H1 (cell line): Measurements from ENCODE around the gene IQCH. TPM values are rescaled to one million over a fixed set of nuclear protein-coding genes. Genes with fewer than 3 reads are reported as not detected.

Source experiments
- HDAC2 ChIP-seq, 2 experiments: fragments of 300-600 bp in 1 of 2; sonication (generic) in 1 of 2; IDR thresholded peaks; 2 replicates each; pipeline ENCODE4 v1.6.1; 2011 to 2012; ENCODE audit warnings: low read depth in 2 of 2, low read length in 2 of 2, mild to moderate bottlenecking in 2 of 2, moderate library complexity in 2 of 2, borderline replicate concordance in 1 of 2, inconsistent platforms in 1 of 2
- polyA plus RNA-seq, 7 experiments: library from polyadenylated mRNA; depleted of rRNA in 3 of 7; stranded (reverse) in 5 of 7; unstranded in 2 of 7; fragments of >200 nt in 5 of 7; fragments of 200-250 nt in 2 of 7; gene quantifications; 1 replicate in 5 of 7; 2 replicates in 1 of 7; 4 replicates in 1 of 7; pipeline versions ENCODE4 v1.2.1 to v1.2.3, GENCODE V29; 2011 to 2013; ENCODE audit warnings: missing spikeins in 2 of 7, mixed read lengths in 2 of 7
- total RNA-seq: library from RNA; stranded (reverse); fragmentation: NEBNext Ultra II Directional; extraction: Animal tissue kit (Norgen Biotek cat#: 25700); gene quantifications from 2 replicates; pipeline ENCODE4 v1.2.1, GENCODE V29; 2021
- TF ChIP-seq, protein P1 (sequence below), 3 experiments: IDR thresholded peaks; 1 replicate in 2 of 3; 2 replicates in 1 of 3; pipeline versions ENCODE4 v1.5.1 to v1.6.1; 2011; ENCODE audit warnings: low read length in 3 of 3, mild to moderate bottlenecking in 3 of 3, inconsistent platforms in 2 of 3, low read depth in 1 of 3, moderate library complexity in 1 of 3; ENCODE audit not compliant: insufficient read depth in 1 of 3; ENCODE audit errors: control extremely low read depth in 1 of 3

IQCH gene
- total and polyA plus RNA-seq, 2 of the 8 experiments (the other 6 are each of a cell fraction or from before 2014, with no cell fraction given), result 0.60 to 1.9 TPM

DNA sequence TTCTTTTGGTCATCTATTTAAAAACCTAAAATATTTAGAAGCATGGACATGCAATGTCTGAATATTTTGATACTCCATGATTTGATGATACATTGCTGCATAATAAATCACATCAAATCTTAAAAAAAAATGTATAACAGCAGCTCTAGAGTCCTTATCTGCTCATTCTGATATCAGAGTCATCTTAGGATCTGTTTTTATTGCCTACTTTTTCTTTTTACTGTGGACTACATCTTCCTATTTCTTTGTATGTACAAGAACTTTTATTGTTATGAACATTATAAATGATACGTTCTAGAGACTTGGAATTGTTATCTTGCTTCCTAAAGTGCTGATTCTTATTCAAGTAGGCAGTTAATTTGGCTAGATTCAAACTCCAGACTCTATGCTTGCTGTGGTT, 72.7 kb downstream of the IQCH start (continued):
- TF ChIP-seq, protein P1, sequence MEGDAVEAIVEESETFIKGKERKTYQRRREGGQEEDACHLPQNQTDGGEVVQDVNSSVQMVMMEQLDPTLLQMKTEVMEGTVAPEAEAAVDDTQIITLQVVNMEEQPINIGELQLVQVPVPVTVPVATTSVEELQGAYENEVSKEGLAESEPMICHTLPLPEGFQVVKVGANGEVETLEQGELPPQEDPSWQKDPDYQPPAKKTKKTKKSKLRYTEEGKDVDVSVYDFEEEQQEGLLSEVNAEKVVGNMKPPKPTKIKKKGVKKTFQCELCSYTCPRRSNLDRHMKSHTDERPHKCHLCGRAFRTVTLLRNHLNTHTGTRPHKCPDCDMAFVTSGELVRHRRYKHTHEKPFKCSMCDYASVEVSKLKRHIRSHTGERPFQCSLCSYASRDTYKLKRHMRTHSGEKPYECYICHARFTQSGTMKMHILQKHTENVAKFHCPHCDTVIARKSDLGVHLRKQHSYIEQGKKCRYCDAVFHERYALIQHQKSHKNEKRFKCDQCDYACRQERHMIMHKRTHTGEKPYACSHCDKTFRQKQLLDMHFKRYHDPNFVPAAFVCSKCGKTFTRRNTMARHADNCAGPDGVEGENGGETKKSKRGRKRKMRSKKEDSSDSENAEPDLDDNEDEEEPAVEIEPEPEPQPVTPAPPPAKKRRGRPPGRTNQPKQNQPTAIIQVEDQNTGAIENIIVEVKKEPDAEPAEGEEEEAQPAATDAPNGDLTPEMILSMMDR (IDR thresholded peaks at IDR 0.05; ENCODE audit: control extremely low read depth in 1 of 3, insufficient read depth in 1 of 3, low read depth in 1 of 3, low read length in 3 of 3), result no peak
- no peak for TF ChIP-seq HDAC2 (IDR thresholded peaks at IDR 0.05; ENCODE audit: borderline replicate concordance in 1 of 2, low read depth in 2 of 2, low read length in 2 of 2)
